DND-41 (cell line): ENCODE data around the gene LRP6.

Experiments
- EZH2 ChIP-seq: IDR thresholded peaks from 3 replicates; pipeline ENCODE4 v1.6.1; 2012; ENCODE audit warnings: borderline replicate concordance, low read depth, mild to moderate bottlenecking, moderate library complexity, low read length, inconsistent platforms; ENCODE audit not compliant: severe bottlenecking
- TF ChIP-seq, protein P1 (sequence below): IDR thresholded peaks from 2 replicates; pipeline ENCODE4 v1.5.1; 2012; ENCODE audit warnings: borderline replicate concordance, low read length, moderate library complexity, mild to moderate bottlenecking; ENCODE audit not compliant: poor library complexity, severe bottlenecking; ENCODE audit errors: extremely low read depth

DNA sequence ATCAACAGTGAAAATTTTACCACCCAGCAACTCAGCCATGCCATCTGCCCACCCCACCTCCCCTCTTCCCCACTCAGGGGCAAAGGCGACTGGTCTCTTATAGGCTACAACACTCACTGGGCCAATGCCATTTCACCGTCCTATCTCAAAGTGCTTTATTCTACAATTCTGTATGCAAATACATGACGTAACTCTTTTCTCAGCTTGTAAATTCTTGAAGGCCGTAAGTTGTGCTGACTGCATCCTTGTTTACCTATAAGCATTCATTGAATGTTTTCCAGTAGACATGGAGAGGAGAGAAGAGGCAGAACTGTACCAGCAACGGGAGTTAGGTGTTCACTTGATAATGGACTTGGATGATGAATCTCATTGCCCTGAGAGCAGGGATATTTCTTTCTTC lies 180.5 kb downstream of the LRP6 start:
- TF ChIP-seq, protein P1, sequence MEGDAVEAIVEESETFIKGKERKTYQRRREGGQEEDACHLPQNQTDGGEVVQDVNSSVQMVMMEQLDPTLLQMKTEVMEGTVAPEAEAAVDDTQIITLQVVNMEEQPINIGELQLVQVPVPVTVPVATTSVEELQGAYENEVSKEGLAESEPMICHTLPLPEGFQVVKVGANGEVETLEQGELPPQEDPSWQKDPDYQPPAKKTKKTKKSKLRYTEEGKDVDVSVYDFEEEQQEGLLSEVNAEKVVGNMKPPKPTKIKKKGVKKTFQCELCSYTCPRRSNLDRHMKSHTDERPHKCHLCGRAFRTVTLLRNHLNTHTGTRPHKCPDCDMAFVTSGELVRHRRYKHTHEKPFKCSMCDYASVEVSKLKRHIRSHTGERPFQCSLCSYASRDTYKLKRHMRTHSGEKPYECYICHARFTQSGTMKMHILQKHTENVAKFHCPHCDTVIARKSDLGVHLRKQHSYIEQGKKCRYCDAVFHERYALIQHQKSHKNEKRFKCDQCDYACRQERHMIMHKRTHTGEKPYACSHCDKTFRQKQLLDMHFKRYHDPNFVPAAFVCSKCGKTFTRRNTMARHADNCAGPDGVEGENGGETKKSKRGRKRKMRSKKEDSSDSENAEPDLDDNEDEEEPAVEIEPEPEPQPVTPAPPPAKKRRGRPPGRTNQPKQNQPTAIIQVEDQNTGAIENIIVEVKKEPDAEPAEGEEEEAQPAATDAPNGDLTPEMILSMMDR = no peak
- no peak for TF ChIP-seq EZH2
